ENCODE measurements around the gene ACACB.

- TF ChIP-seq POLR2AphosphoS5 (IDR thresholded peaks at IDR 0.05; ENCODE audit: low read depth) (no peak), CTCF (conservative IDR thresholded peaks at IDR 0.05; ENCODE audit: low read depth in 2 of 2) (no peak), REST (IDR thresholded peaks at IDR 0.05; ENCODE audit: unreplicated experiment) (no peak), EZH2phosphoT487 (IDR thresholded peaks at IDR 0.05; ENCODE audit: unreplicated experiment) (no peak), ZNF331 (CRISPR knock-in tag; IDR thresholded peaks at IDR 0.05; ENCODE audit: low read depth) (no peak), CREB1 (CRISPR knock-in tag; IDR thresholded peaks at IDR 0.05; ENCODE audit: low read depth) (no peak), NANOG (IDR thresholded peaks at IDR 0.05; ENCODE audit: borderline replicate concordance) (no peak), EZH2 (IDR thresholded peaks at IDR 0.05; ENCODE audit: low read depth, unreplicated experiment) (no peak), STAT1 (IDR thresholded peaks at IDR 0.05; ENCODE audit: unreplicated experiment) (no peak), JUNB (IDR thresholded peaks at IDR 0.05; ENCODE audit: unreplicated experiment) (no peak), ZNF114 (CRISPR knock-in tag; IDR thresholded peaks at IDR 0.05) (no peak)
Observed at GRCh38 chr12:109232731-109233130, 116.3 kb downstream of the ACACB start.

All from GM23338 (cell line).